ENCODE results near the gene GALK2.
A peak's percentile ranks its signal among the peaks of the same experiment; 100 is the strongest.
"Not testable (repeated sequence)": the region's sequence is repeated elsewhere in the genome, so short reads cannot be mapped to it uniquely, and the experiment has no call there.

The GALK2 gene

GRCh38 chr15:49164865-49165264 is 5.2 kb upstream of the GALK2 start:
- no peak overlapping the region for H3K4me3 ChIP-seq (ENCODE audit: low read depth in 1 of 2, low read length in 1 of 2)
- H3K27ac ChIP-seq, result no peak overlapping the region
- peaks cover 3% of the 10 kb centered on the region for H3K36me3 ChIP-seq
- H3K9me3 ChIP-seq, result no peaks in the 10 kb centered on the region
- no peaks in the 10 kb centered on the region for H3K27me3 ChIP-seq
- TF ChIP-seq CTCF (IDR thresholded peaks at IDR 0.05), result no peak
- no peaks in the 10 kb centered on the region for H3K4me1 ChIP-seq (ENCODE audit: control insufficient read depth in 1 of 2, insufficient read depth in 1 of 2, low read depth in 1 of 2, low read length in 1 of 2)

- Histone ChIP-seq H3K9me3 (no peaks in the 10 kb centered on the region), H3K4me1 (ENCODE audit: control insufficient read depth in 1 of 2, insufficient read depth in 1 of 2, low read depth in 1 of 2, low read length in 1 of 2) (peaks cover 9 to 13% of the 10 kb centered on the region in 2 experiments), H3K4me3 (ENCODE audit: low read depth in 1 of 2, low read length in 1 of 2) (no peak overlapping the region), H3K27me3 (no peaks in the 10 kb centered on the region), H3K27ac (no peak overlapping the region), H3K36me3 (no peaks in the 10 kb centered on the region)
- no peak for TF ChIP-seq CTCF (IDR thresholded peaks at IDR 0.05)
Observed at GRCh38 chr15:49168016-49168415, 2.0 kb upstream of the GALK2 start.

GRCh38 chr15:49171790-49172189 is 1.7 kb downstream of the GALK2 start:
- Histone ChIP-seq H3K27me3 (no peaks in the 10 kb centered on the region), H3K9me3 (no peaks in the 10 kb centered on the region), H3K36me3 (no peaks in the 10 kb centered on the region), H3K4me3 (ENCODE audit: low read depth in 1 of 2, low read length in 1 of 2) (no peak overlapping the region), H3K27ac (no peak overlapping the region), H3K4me1 (ENCODE audit: control insufficient read depth in 1 of 2, insufficient read depth in 1 of 2, low read depth in 1 of 2, low read length in 1 of 2) (peaks cover 20 to 23% of the 10 kb centered on the region in 2 experiments)
- no peak for TF ChIP-seq CTCF (IDR thresholded peaks at IDR 0.05)

GRCh38 chr15:49174902-49175301 is 4.9 kb downstream of the GALK2 start:
- Histone ChIP-seq H3K9me3 (no peaks in the 10 kb centered on the region), H3K4me1 (ENCODE audit: control insufficient read depth in 1 of 2, insufficient read depth in 1 of 2, low read depth in 1 of 2, low read length in 1 of 2) (peaks cover 20 to 23% of the 10 kb centered on the region in 2 experiments), H3K36me3 (no peaks in the 10 kb centered on the region), H3K4me3 (ENCODE audit: low read depth in 1 of 2, low read length in 1 of 2) (no peak overlapping the region), H3K27ac (peak overlapping the region; percentile 56), H3K27me3 (no peaks in the 10 kb centered on the region)
- TF ChIP-seq CTCF (IDR thresholded peaks at IDR 0.05), result no peak

GRCh38 chr15:49175582-49176397 is 5.7 kb downstream of the GALK2 start:
- peak overlapping the region; percentile 56 for H3K27ac ChIP-seq
- not testable (repeated sequence) for H3K9me3 ChIP-seq; H3K36me3 ChIP-seq; H3K4me3 ChIP-seq (ENCODE audit: low read depth in 1 of 2, low read length in 1 of 2); H3K27me3 ChIP-seq
- peaks cover 17 to 18% of the 10 kb centered on the region in 2 experiments for H3K4me1 ChIP-seq (ENCODE audit: control insufficient read depth in 1 of 2, insufficient read depth in 1 of 2, low read depth in 1 of 2, low read length in 1 of 2)

- Histone ChIP-seq H3K4me3 (ENCODE audit: low read depth in 1 of 2, low read length in 1 of 2) (no peak overlapping the region), H3K4me1 (ENCODE audit: control insufficient read depth in 1 of 2, insufficient read depth in 1 of 2, low read depth in 1 of 2, low read length in 1 of 2) (peaks cover 10 to 11% of the 10 kb centered on the region in 2 experiments), H3K36me3 (no peaks in the 10 kb centered on the region), H3K9me3 (no peaks in the 10 kb centered on the region), H3K27me3 (no peaks in the 10 kb centered on the region), H3K27ac (no peak overlapping the region)
- TF ChIP-seq CTCF (IDR thresholded peaks at IDR 0.05), result no peak
Observed at GRCh38 chr15:49178497-49178896, 8.4 kb downstream of the GALK2 start.
